Measurements from ENCODE around the gene KIF19. TPM values are rescaled to one million over a fixed set of nuclear protein-coding genes. Genes with fewer than 3 reads are reported as not detected.

The KIF19 gene
- total and polyA plus RNA-seq, 2 of the 4 experiments (the other 2 are of a cell fraction) = not detected

GRCh38 chr17:74317071-74317470 lies 9.0 kb upstream of the KIF19 start:
- Histone ChIP-seq H3K4me2 (ENCODE audit: low read depth, low read length) (no peak overlapping the region), H2BK120ac (ENCODE audit: low read depth, low read length) (no peak overlapping the region), H3K4ac (ENCODE audit: low read depth, low read length) (no peak overlapping the region), H2AFZ (replicated peaks; ENCODE audit: low read length, poor library complexity) (no peak overlapping the region), H2BK20ac (ENCODE audit: low read depth, low read length) (no peak overlapping the region), H2BK15ac (ENCODE audit: low read depth, low read length) (no peak overlapping the region), H4K20me1 (ENCODE audit: insufficient read depth, low read length) (no peaks in the 10 kb centered on the region), H3K23ac (ENCODE audit: low read depth, low read length) (no peak overlapping the region), H3K4me3 (ENCODE audit: insufficient read depth, low read depth, low read length) (no peak overlapping the region), H4K91ac (ENCODE audit: insufficient read depth, low read depth, low read length) (no peak overlapping the region), H3K36me3 (ENCODE audit: control insufficient read depth, insufficient read depth, low read length) (no peaks in the 10 kb centered on the region), H3K56ac (ENCODE audit: extremely low read depth, insufficient read depth, low read length) (no peak overlapping the region), H2AK9ac (replicated peaks; ENCODE audit: low read depth, low read length, poor library complexity) (no peak overlapping the region), H3K27ac (ENCODE audit: insufficient read depth, low read length) (no peak overlapping the region), H3K4me1 (ENCODE audit: control insufficient read depth, insufficient read depth, low read length) (no peaks in the 10 kb centered on the region), H3K9me3 (ENCODE audit: control insufficient read depth, insufficient read depth, low read length) (peaks cover 27% of the 10 kb centered on the region), H3K9ac (ENCODE audit: low read depth, low read length) (no peak overlapping the region), H3K27me3 (ENCODE audit: control insufficient read depth, insufficient read depth, low read length) (no peaks in the 10 kb centered on the region), H3K79me1 (ENCODE audit: low read depth in 1 of 2, low read length in 2 of 2) (no peaks in the 10 kb centered on the region), H2BK5ac (ENCODE audit: low read depth, low read length, poor library complexity, severe bottlenecking) (no peak overlapping the region), H2AK5ac (ENCODE audit: low read depth, low read length) (no peak overlapping the region), H3K14ac (replicated peaks; ENCODE audit: low read depth, low read length) (no peak overlapping the region), H3K18ac (ENCODE audit: low read depth, low read length) (no peak overlapping the region), H4K8ac (ENCODE audit: low read depth in 2 of 2, low read length in 2 of 2) (no peak overlapping the region), H4K5ac (ENCODE audit: low read depth, low read length) (no peak overlapping the region), H3K9me1 (ENCODE audit: insufficient read depth, low read length) (no peaks in the 10 kb centered on the region)
- dilution Hi-C loops (cut with HindIII; ENCODE audit: low sequenced_read_pairs, unreplicated experiment) = no loop called here
- ATAC-seq (ENCODE audit: low read depth) (no peak), DNase-seq (no peak)
- ChIA-PET POLR2A (ENCODE audit: unreplicated experiment) (no interaction called here), CTCF (no interaction called here)
- intact Hi-C loops (cut with micrococcal nuclease) = no loop called here
- in situ Hi-C loops (cut with MboI; ENCODE audit: low sequenced_read_pairs) = no loop called here
- no peak for TF ChIP-seq NFE2L2 (IDR thresholded peaks at IDR 0.05; ENCODE audit: low read depth, low read length)
- no peak for TF ChIP-seq MAZ (IDR thresholded peaks at IDR 0.05; ENCODE audit: borderline replicate concordance, low read depth, low read length)
- WGBS, 2 experiments (ENCODE audit: extremely low coverage in 2 of 2, insufficient read length in 1 of 2) = 49% methylated on average over 9 of the region's 16 CpGs; no CpG with 5 or more reads in 1 of the 2 experiments
- BruUV-seq (replicated peaks) = no TSS peak
